Progenitor cell of endocrine pancreas (in vitro differentiated cells): ENCODE results near the gene GNGT1. TPM values are rescaled to one million over a fixed set of nuclear protein-coding genes. Genes with fewer than 3 reads are reported as not detected.
A peak's percentile ranks its signal among the peaks of the same experiment; 100 is the strongest.
"Not testable (repeated sequence)": the region's sequence is repeated elsewhere in the genome, so short reads cannot be mapped to it uniquely, and the experiment has no call there.

Source experiments
- DNase-seq: peaks from one replicate; pipeline ENCODE4 v3.0.0; 2021; ENCODE audit warnings: low spot score; ENCODE audit not compliant: unreplicated experiment
- H3K27ac Mint-ChIP-seq: 2 replicates; pipeline ENCODE4 v1.8.0; 2021; ENCODE audit warnings: mild to moderate bottlenecking, moderate library complexity, mixed read lengths
- H3K27me3 Mint-ChIP-seq: 2 replicates; pipeline ENCODE4 v1.8.0; 2021; ENCODE audit warnings: mixed read lengths
- H3K36me3 Mint-ChIP-seq: 2 replicates; pipeline ENCODE4 v1.8.0; 2022; ENCODE audit warnings: mixed read lengths; ENCODE audit not compliant: insufficient read depth
- H3K4me1 Mint-ChIP-seq: 2 replicates; pipeline ENCODE4 v1.8.0; 2021; ENCODE audit warnings: low read depth, mixed read lengths
- H3K4me3 Mint-ChIP-seq: 2 replicates; pipeline ENCODE4 v1.8.0; 2021; ENCODE audit warnings: low read depth, mild to moderate bottlenecking, moderate library complexity, mixed read lengths
- H3K9me3 Mint-ChIP-seq: 2 replicates; pipeline ENCODE4 v1.8.0; 2021; ENCODE audit warnings: low read depth, mixed read lengths
- CTCF ChIP-seq: fragments of 200-600 bp; sonication (generic); IDR thresholded peaks from one replicate; pipeline ENCODE4 v1.5.0; 2021; ENCODE audit warnings: antibody characterized with exemption, mild to moderate bottlenecking; ENCODE audit not compliant: unreplicated experiment
- total RNA-seq: library from RNA; stranded (reverse); gene quantifications from 2 replicates; pipeline ENCODE4 v1.2.1, GENCODE V29; 2021

GNGT1 gene
- total RNA-seq, 1 donor from 2014 or later = not detected

- Mint-ChIP-seq H3K36me3 (no peaks in the 10 kb centered on the region), H3K4me1 (peaks cover 11% of the 10 kb centered on the region), H3K27ac (no peak overlapping the region), H3K4me3 (no peak overlapping the region), H3K9me3 (no peaks in the 10 kb centered on the region), H3K27me3 (peaks cover 5% of the 10 kb centered on the region)
- TF ChIP-seq CTCF = no peak
- DNase-seq = no peak
Observed at GRCh38 chr7:93897680-93898079, 8.7 kb upstream of the GNGT1 start.

DNA sequence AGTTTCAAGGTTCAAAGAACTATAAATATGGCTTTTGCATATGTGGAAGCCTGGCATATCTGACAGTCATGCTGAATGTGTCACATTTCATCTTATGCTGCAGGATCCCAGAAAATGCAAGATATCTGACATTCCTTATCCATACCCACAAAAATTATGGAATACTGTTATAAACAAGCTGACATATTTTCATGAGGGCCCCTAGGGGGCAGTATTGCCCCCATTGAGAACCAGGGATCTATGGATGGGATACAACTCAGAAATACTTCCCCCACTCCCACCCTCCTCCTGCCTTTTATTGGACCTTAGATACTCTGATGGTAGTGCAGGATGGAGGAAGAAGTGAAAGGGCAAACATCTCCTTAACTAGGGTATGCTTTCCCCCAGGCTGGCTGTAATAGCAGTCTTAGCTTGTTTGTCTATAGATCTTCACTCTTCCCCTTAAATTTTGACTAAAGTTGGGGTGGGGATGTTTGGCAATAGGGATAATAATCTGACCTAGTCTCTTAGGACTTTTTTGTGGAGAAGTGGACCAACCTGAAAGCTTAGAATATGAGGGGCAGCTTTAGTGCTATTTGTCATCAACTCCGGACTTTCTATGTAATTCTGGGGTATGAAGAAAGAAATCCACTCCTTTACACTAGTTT, 3.5 kb upstream of the GNGT1 start:
- Mint-ChIP-seq H3K27ac (no peak overlapping the region), H3K9me3 (no peaks in the 10 kb centered on the region), H3K27me3 (no peaks in the 10 kb centered on the region), H3K4me3 (no peak overlapping the region), H3K36me3 (no peaks in the 10 kb centered on the region), H3K4me1 (peaks cover 2% of the 10 kb centered on the region)
- no peak for DNase-seq
- peak; percentile 73 for TF ChIP-seq CTCF

DNA sequence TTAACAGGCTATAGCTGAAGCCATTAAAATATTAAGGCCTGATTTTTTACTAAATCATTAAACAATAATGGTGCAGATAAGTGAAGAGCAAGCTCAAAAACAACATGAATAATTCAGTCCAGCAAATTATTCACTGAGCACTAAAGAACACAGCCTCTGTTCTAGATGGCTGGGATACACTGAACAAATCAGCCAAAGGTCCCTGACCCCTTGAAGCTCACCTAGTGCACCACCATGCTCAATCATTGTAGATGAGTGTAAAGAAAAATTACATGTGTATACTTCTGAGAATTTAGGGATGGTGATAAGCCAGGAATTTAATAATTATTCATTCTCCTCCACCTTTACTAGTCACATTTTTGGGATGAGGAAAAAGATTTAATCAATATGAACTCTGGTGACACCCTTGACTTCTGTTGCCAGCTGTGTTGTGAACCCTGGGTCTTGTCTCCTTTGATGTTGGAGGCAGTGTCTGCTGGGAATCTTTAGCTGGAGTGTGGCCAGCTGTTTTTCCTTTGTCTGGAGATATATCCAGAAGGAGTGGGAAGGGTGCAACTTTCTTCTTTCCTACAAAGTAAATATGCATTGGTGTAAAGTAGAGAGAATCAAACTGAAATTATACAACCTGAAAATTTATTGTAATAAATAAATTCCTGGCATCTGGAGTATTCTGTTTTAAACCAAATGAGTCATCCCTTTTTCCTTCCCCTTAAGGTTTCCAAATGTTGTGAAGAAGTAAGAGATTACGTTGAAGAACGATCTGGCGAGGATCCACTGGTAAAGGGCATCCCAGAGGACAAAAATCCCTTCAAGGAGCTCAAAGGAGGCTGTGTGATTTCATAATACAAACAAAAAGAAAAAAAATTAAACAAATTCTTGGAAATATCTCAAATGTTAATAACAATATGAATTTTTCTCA, 4.0 kb downstream of the GNGT1 start:
- Mint-ChIP-seq H3K27me3 (no peaks in the 10 kb centered on the region), H3K4me3 (no peak overlapping the region), H3K36me3 (no peaks in the 10 kb centered on the region), H3K27ac (no peak overlapping the region), H3K4me1 (no peaks in the 10 kb centered on the region), H3K9me3 (no peaks in the 10 kb centered on the region)
- no peak for TF ChIP-seq CTCF
- DNase-seq = no peak

DNA sequence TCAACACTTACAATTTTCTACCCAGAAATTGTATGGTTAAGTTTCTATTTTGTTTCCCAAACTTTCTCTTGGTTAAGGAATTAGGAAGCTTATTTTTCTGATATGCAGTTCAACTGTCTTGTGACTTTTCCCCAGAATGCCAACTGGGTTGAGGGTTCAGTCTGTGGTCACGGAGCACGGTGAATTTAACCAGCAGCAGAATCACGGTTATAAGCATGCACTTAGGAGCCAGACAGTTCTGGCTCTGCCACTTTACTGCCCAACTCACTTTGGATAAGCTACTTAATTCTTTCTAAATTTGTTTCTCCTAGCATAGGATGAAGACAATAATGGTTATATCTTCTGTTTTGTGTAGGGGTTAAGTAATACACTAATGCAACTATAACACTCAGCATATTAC, 4.9 kb downstream of the GNGT1 start:
- H3K4me3 Mint-ChIP-seq, H3K36me3 Mint-ChIP-seq, H3K4me1 Mint-ChIP-seq, H3K9me3 Mint-ChIP-seq, H3K27ac Mint-ChIP-seq, DNase-seq, H3K27me3 Mint-ChIP-seq: not testable (repeated sequence)

DNA sequence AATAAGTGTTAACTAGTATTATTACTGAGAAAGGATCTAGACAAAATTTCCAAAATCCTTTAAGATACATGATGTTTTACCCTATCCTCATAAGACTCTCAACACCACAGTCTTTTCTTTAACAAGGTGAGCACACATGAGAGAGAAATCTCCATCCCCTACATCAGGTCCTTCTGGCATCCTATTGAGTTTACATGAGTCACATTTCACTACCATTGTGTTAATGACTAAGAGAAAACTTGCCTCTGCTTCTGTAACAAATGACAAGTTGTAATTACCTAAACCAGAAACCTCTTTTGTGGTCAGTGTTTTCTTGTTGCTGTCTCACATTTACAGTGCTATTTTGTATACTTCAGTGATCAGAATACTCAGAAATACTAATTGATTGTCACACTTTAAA, 5.3 kb downstream of the GNGT1 start:
- H3K36me3 Mint-ChIP-seq, DNase-seq, H3K27ac Mint-ChIP-seq, H3K4me3 Mint-ChIP-seq, H3K9me3 Mint-ChIP-seq, H3K27me3 Mint-ChIP-seq, H3K4me1 Mint-ChIP-seq: not testable (repeated sequence)

DNA sequence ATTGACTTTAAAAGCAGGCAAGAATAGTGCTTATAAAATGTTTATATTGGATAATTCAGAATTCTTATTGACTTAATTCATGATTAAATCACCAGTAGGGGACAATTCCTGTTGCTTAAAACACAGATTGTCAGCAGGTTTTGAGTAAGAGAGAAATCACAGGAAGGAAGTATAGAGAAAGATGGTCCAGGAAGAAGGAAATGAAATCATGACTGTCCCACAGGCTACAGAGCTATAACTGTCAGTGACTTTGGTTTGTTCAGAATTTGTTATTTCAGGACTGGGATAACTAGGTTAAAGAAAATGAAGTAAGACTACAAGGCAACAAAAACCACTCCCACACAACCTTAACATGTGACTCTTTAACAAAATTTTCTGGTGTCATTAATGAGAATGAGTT, 6.8 kb downstream of the GNGT1 start:
- H3K27me3 Mint-ChIP-seq = peaks cover 4% of the 10 kb centered on the region
- H3K4me1 Mint-ChIP-seq = no peaks in the 10 kb centered on the region
- H3K4me3 Mint-ChIP-seq = no peak overlapping the region
- H3K9me3 Mint-ChIP-seq = no peaks in the 10 kb centered on the region
- no peak overlapping the region for H3K27ac Mint-ChIP-seq
- no peak for DNase-seq
- no peaks in the 10 kb centered on the region for H3K36me3 Mint-ChIP-seq
- no peak for TF ChIP-seq CTCF
